Hepatocyte (in vitro differentiated cells): ENCODE data around the gene MFN1.

Source experiments
- EZH2phosphoT487 ChIP-seq: fragments of 200-600 bp; sonication (generic); IDR thresholded peaks from one replicate; pipeline ENCODE4 v1.6.1; 2018; ENCODE audit warnings: antibody characterized with exemption, mild to moderate bottlenecking, low read depth, moderate library complexity; ENCODE audit not compliant: unreplicated experiment, severe bottlenecking
- TF ChIP-seq, protein P1 (sequence below): fragments of 200-600 bp; sonication (generic); IDR thresholded peaks from 2 replicates; pipeline ENCODE4 v1.5.1; 2016; ENCODE audit warnings: antibody characterized with exemption, mild to moderate bottlenecking; ENCODE audit not compliant: poor library complexity

DNA sequence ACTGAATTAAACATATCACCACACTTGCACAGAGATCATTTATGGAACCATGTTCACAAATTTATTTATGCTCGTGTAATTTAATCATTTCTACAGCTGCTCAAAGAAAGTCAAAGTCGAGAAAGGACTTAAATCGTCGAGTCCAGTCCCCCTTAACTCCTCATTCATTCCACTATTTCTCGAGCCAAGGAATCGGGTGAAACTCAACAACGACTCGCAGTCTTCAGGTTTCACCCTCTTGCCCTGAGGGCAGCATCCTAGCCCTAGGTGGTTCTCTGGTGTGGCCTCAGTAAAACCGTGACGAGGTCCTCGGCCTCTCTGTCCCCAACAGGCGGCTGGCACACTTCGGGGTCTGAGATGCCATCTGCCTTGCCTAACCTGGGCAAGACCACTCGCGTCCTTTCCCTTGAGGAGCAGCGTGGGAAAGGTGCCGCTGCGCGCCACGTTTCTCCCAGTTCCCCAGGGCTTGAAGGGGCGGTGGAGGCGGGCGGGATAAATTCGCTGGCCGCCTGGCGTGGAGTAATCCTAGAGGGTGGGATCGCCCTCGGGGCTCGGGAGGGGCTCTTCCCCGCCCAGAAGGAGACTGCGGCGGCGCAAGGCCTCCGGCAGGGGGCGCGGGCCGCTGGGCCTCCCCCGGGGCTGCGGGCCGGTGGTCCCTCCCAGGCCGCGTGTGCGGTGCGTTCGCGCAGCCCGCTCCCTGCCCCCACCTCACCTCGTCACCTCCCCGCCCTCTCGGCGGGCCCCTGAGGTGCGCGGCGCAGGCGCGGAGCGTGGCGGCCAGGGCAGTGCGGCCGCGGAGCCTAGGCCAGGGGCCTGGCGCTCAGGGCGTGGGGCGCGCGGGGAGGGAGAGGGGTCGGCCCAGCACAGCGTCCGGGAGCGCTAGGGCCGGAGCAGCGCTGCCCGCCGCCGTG, 25.0 kb upstream of the MFN1 start, which contains the start of gene ZNF639:
- TF ChIP-seq, protein P1, sequence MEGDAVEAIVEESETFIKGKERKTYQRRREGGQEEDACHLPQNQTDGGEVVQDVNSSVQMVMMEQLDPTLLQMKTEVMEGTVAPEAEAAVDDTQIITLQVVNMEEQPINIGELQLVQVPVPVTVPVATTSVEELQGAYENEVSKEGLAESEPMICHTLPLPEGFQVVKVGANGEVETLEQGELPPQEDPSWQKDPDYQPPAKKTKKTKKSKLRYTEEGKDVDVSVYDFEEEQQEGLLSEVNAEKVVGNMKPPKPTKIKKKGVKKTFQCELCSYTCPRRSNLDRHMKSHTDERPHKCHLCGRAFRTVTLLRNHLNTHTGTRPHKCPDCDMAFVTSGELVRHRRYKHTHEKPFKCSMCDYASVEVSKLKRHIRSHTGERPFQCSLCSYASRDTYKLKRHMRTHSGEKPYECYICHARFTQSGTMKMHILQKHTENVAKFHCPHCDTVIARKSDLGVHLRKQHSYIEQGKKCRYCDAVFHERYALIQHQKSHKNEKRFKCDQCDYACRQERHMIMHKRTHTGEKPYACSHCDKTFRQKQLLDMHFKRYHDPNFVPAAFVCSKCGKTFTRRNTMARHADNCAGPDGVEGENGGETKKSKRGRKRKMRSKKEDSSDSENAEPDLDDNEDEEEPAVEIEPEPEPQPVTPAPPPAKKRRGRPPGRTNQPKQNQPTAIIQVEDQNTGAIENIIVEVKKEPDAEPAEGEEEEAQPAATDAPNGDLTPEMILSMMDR, result peak; percentile 79
- no peak for TF ChIP-seq EZH2phosphoT487
